MCF 10A (cell line): ENCODE data around the gene HECTD4. TPM values are rescaled to one million over a fixed set of nuclear protein-coding genes. Genes with fewer than 3 reads are reported as not detected.
"Not testable (repeated sequence)": the region's sequence is repeated elsewhere in the genome, so short reads cannot be mapped to it uniquely, and the experiment has no call there.

Experiments
- BruUV-seq: library from RNA; stranded (reverse); fragments of 400-500 nt; replicated peaks from 2 replicates; lab custom pipeline; 2021; lab: Mats Ljungman, UMichigan
- CTCF ChIA-PET: fragments of 300-600 bp; sonication (Branson Sonifier 250); formaldehyde crosslinking; extraction: SDS; loops from one replicate; lab custom pipeline; 2021; ENCODE audit warnings: antibody characterized with exemption, inconsistent platforms; lab: Yijun Ruan, JAX
- POLR2A ChIA-PET: fragments of 300-600, 350-650 bp; sonication (Branson Sonifier 250); formaldehyde crosslinking; extraction: SDS; loops from one replicate; lab custom pipeline; 2020; ENCODE audit warnings: antibody characterized with exemption, inconsistent platforms; lab: Yijun Ruan, JAX
- DNase-seq: peaks from one replicate; pipeline ENCODE4 v3.0.0-alpha.2; 2018; ENCODE audit not compliant: unreplicated experiment
- H3K27ac Mint-ChIP-seq: one replicate; pipeline ENCODE4 v1.8.0; 2022; ENCODE audit warnings: mild to moderate bottlenecking, low read depth, mixed read lengths; ENCODE audit not compliant: unreplicated experiment
- H3K27me3 Mint-ChIP-seq: one replicate; pipeline ENCODE4 v1.8.0; 2022; ENCODE audit warnings: mixed read lengths; ENCODE audit not compliant: insufficient read depth, unreplicated experiment
- H3K36me3 Mint-ChIP-seq: one replicate; pipeline ENCODE4 v1.8.0; 2022; ENCODE audit warnings: mild to moderate bottlenecking, moderate library complexity, mixed read lengths; ENCODE audit not compliant: insufficient read depth, unreplicated experiment
- H3K4me1 Mint-ChIP-seq: one replicate; pipeline ENCODE4 v1.8.0; 2022; ENCODE audit warnings: mixed read lengths; ENCODE audit not compliant: insufficient read depth, unreplicated experiment
- H3K4me3 Mint-ChIP-seq: one replicate; pipeline ENCODE4 v1.8.0; 2022; ENCODE audit warnings: mild to moderate bottlenecking, moderate library complexity, mixed read lengths; ENCODE audit not compliant: unreplicated experiment
- H3K9me3 Mint-ChIP-seq: one replicate; pipeline ENCODE4 v1.8.0; 2022; ENCODE audit warnings: mixed read lengths; ENCODE audit not compliant: unreplicated experiment
- CTCF ChIP-seq: fragments of 200-600 bp; IDR thresholded peaks from one replicate; pipeline ENCODE4 v1.8.0; 2022; ENCODE audit warnings: antibody characterized with exemption, mild to moderate bottlenecking; ENCODE audit not compliant: unreplicated experiment
- intact Hi-C: fragments of 100-400 bp; cut with micrococcal nuclease; formaldehyde crosslinking; loops from 2 replicates; pipeline ENCODE4 v1.14.1; 2022
- total RNA-seq: library from RNA; stranded (reverse); gene quantifications from 2 replicates; pipeline ENCODE4 v1.2.3, GENCODE V29; 2022

HECTD4 gene
- total RNA-seq, 1 experiment from 2014 or later, result 35.2 TPM

- peaks cover 16% of the 10 kb centered on the region for H3K4me1 Mint-ChIP-seq
- ChIA-PET CTCF (interaction anchor here (0.6 to 1.4 kb wide), 2 partner anchors 169 to 212 kb away, joined by 3 to 7 read pairs; no protein-coding TSS in a partner anchor), POLR2A (interaction anchor here (0.6 to 1.0 kb wide), 2 partner anchors 396 to 1878 kb away, joined by 3 read pairs; no protein-coding TSS in a partner anchor)
- TF ChIP-seq CTCF, result no peak
- H3K9me3 Mint-ChIP-seq, result no peaks in the 10 kb centered on the region
- peak overlapping the region; percentile 100 for H3K27ac Mint-ChIP-seq
- BruUV-seq, result no TSS peak
- H3K4me3 Mint-ChIP-seq, result peak overlapping the region; percentile 99
- H3K36me3 Mint-ChIP-seq, result peaks cover 54% of the 10 kb centered on the region
- H3K27me3 Mint-ChIP-seq, result no peaks in the 10 kb centered on the region
- DNase-seq, result no peak
- intact Hi-C loops, result no loop called here
These were observed 27.6 kb upstream of the HECTD4 start for GRCh38 chr12:112409906-112410244.

- no peak for TF ChIP-seq CTCF
- BruUV-seq, result TSS peak; percentile 62
- CTCF ChIA-PET, result no interaction called here
- Mint-ChIP-seq H3K27ac (peak within 1 kb of the TSS; percentile 100), H3K27me3 (no peaks in the 10 kb centered on the region), H3K9me3 (no peaks in the 10 kb centered on the region), H3K4me3 (peak within 1 kb of the TSS; percentile 99), H3K36me3 (peaks cover 57% of the 10 kb centered on the region), H3K4me1 (peaks cover 16% of the 10 kb centered on the region)
- intact Hi-C loops, result no loop called here
- DNase-seq, result peak; percentile 97
- POLR2A ChIA-PET, result interaction anchor here (1.0 kb wide), 1 partner anchor 395 kb away, joined by 3 read pairs; no protein-coding TSS in a partner anchor
These were observed 27.1 kb upstream of the HECTD4 start, which contains the start of gene RPL6 for GRCh38 chr12:112409064-112409905. Gene RPL6, minus strand, starts transcription at chr12:112409605. Its CDS starts 949 bp downstream, at chr12:112408656.

GRCh38 chr12:112408621-112409020 is 26.4 kb upstream of the HECTD4 start:
- TF ChIP-seq CTCF, result no peak
- Mint-ChIP-seq H3K4me3 (peak overlapping the region; percentile 99), H3K27ac (peak overlapping the region; percentile 100), H3K9me3 (no peaks in the 10 kb centered on the region), H3K27me3 (no peaks in the 10 kb centered on the region), H3K4me1 (peaks cover 16% of the 10 kb centered on the region), H3K36me3 (peaks cover 63% of the 10 kb centered on the region)
- BruUV-seq, result no TSS peak
- POLR2A ChIA-PET, result interaction anchor here (0.7 to 1.4 kb wide), 3 partner anchors 10 to 218 kb away, joined by 3 to 4 read pairs (median 4); partner anchors contain the start of gene PTPN11
- intact Hi-C loops, result no loop called here
- CTCF ChIA-PET, result interaction anchor here (0.7 kb wide), 1 partner anchor 602 kb away, joined by 3 read pairs; no protein-coding TSS in a partner anchor
- DNase-seq, result no peak

- H3K9me3 Mint-ChIP-seq, BruUV-seq, DNase-seq, intact Hi-C loops, H3K27me3 Mint-ChIP-seq, CTCF ChIA-PET: not testable (repeated sequence)
- Mint-ChIP-seq H3K27ac (peak overlapping the region; percentile 100), H3K4me1 (peaks cover 16% of the 10 kb centered on the region), H3K4me3 (peak overlapping the region; percentile 99), H3K36me3 (peaks cover 69% of the 10 kb centered on the region)
- POLR2A ChIA-PET, result interaction anchor here (0.6 to 1.4 kb wide), 4 partner anchors 11 to 115 kb away, joined by 3 to 4 read pairs (median 4); partner anchors contain the start of gene PTPN11
These were observed 25.5 kb upstream of the HECTD4 start for GRCh38 chr12:112407683-112408082.
